HEK293 (cell line): Measurements from ENCODE around the gene MPV17L.

ENCODE experiments used
- CTCF ChIA-PET: fragments of 350-600 bp; formaldehyde crosslinking; extraction: SDS; loops from one replicate; lab custom pipeline; 2021; ENCODE audit warnings: antibody characterized with exemption; lab: Yijun Ruan, JAX
- POLR2A ChIA-PET: fragments of 300-600 bp; formaldehyde crosslinking; extraction: SDS; loops from one replicate; lab custom pipeline; 2020; ENCODE audit warnings: antibody characterized with exemption, inconsistent platforms; lab: Yijun Ruan, JAX
- H3K27ac ChIP-seq: fragments of 200-500 bp; sonication (Bioruptor generic); 2 replicates; pipeline ENCODE4 v1.5.1; 2014; ENCODE audit warnings: low read depth, low read length, control low read depth, inconsistent platforms; ENCODE audit errors: extremely low read depth
- H3K36me3 ChIP-seq, 2 experiments: fragments of 200-500 bp in 1 of 2; sonication (Bioruptor generic) in 1 of 2; 1 replicate in 1 of 2; 2 replicates in 1 of 2; pipeline ENCODE4 v1.5.1; 2014 to 2017; ENCODE audit warnings: inconsistent platforms in 2 of 2, low read length in 2 of 2; ENCODE audit not compliant: control insufficient read depth in 2 of 2, insufficient read depth in 1 of 2
- H3K4me1 ChIP-seq: fragments of 200-500 bp; sonication (Bioruptor generic); 2 replicates; pipeline ENCODE4 v1.5.1; 2014; ENCODE audit warnings: mild to moderate bottlenecking, low read length, inconsistent platforms; ENCODE audit not compliant: control insufficient read depth, insufficient read depth
- H3K4me3 ChIP-seq: 2 replicates; pipeline ENCODE4 v1.5.1; 2011; ENCODE audit warnings: low read depth, mild to moderate bottlenecking, control low read depth, low read length, moderate library complexity
- H3K9me3 ChIP-seq: fragments of 200-500 bp; sonication (Bioruptor generic); 2 replicates; pipeline ENCODE4 v1.5.1; 2014; ENCODE audit warnings: low read depth, low read length, inconsistent platforms; ENCODE audit not compliant: control insufficient read depth, insufficient read depth
- INSM2 ChIP-seq: fragments of 450-650 bp; formaldehyde crosslinking; IDR thresholded peaks from 2 replicates; pipeline ENCODE4 v1.5.1; 2016; ENCODE audit warnings: missing biosample characterization, missing genetic modification characterization
- KLF8 ChIP-seq: fragments of 450-650 bp; formaldehyde crosslinking; IDR thresholded peaks from 2 replicates; pipeline ENCODE4 v1.5.1; 2016; ENCODE audit warnings: missing biosample characterization, missing genetic modification characterization
- OSR2 ChIP-seq: fragments of 450-650 bp; formaldehyde crosslinking; IDR thresholded peaks from 2 replicates; pipeline ENCODE4 v1.5.1; 2016; ENCODE audit warnings: missing biosample characterization, missing genetic modification characterization
- ZBTB26 ChIP-seq: fragments of 450-650 bp; formaldehyde crosslinking; optimal IDR thresholded peaks from 2 replicates; pipeline ENCODE3; 2016; ENCODE audit warnings: missing biosample characterization, mild to moderate bottlenecking, missing genetic modification characterization
- ZBTB48 ChIP-seq: fragments of 450-650 bp; formaldehyde crosslinking; IDR thresholded peaks from 2 replicates; pipeline ENCODE4 v1.5.1; 2016; ENCODE audit warnings: missing biosample characterization, missing genetic modification characterization
- ZFP69B ChIP-seq: fragments of 450-650 bp; formaldehyde crosslinking; IDR thresholded peaks from 2 replicates; pipeline ENCODE4 v1.5.1; 2016; ENCODE audit warnings: missing biosample characterization, missing genetic modification characterization
- ZNF148 ChIP-seq: fragments of 450-650 bp; formaldehyde crosslinking; IDR thresholded peaks from 2 replicates; pipeline ENCODE4 v1.5.0; 2017; ENCODE audit warnings: missing biosample characterization, missing genetic modification characterization, borderline replicate concordance
- ZNF24 ChIP-seq: fragments of 450-650 bp; formaldehyde crosslinking; IDR thresholded peaks from 2 replicates; pipeline ENCODE4 v1.5.1; 2016; ENCODE audit warnings: missing biosample characterization, missing genetic modification characterization
- ZNF302 ChIP-seq: fragments of 450-650 bp; formaldehyde crosslinking; IDR thresholded peaks from 2 replicates; pipeline ENCODE4 v1.5.1; 2016; ENCODE audit warnings: missing biosample characterization, missing genetic modification characterization, low read depth
- ZNF324 ChIP-seq: fragments of 450-650 bp; formaldehyde crosslinking; IDR thresholded peaks from 2 replicates; pipeline ENCODE4 v1.5.1; 2016; ENCODE audit warnings: missing biosample characterization, missing genetic modification characterization
- ZNF362 ChIP-seq: fragments of 450-650 bp; formaldehyde crosslinking; IDR thresholded peaks from 2 replicates; pipeline ENCODE4 v1.5.1; 2016; ENCODE audit warnings: missing biosample characterization, missing genetic modification characterization
- ZNF473 ChIP-seq: fragments of 450-650 bp; formaldehyde crosslinking; IDR thresholded peaks from 2 replicates; pipeline ENCODE4 v1.5.1; 2017; ENCODE audit warnings: missing biosample characterization, missing genetic modification characterization
- ZNF518A ChIP-seq: fragments of 450-650 bp; formaldehyde crosslinking; conservative IDR thresholded peaks from 2 replicates; pipeline ENCODE4 v1.5.1; 2016; ENCODE audit warnings: low read depth, missing biosample characterization, missing genetic modification characterization
- ZNF571 ChIP-seq: fragments of 450-650 bp; formaldehyde crosslinking; IDR thresholded peaks from 2 replicates; pipeline ENCODE4 v1.5.0; 2017; ENCODE audit warnings: missing biosample characterization, missing genetic modification characterization
- ZNF600 ChIP-seq: fragments of 450-650 bp; formaldehyde crosslinking; IDR thresholded peaks from 2 replicates; pipeline ENCODE4 v1.5.1; 2016; ENCODE audit warnings: missing biosample characterization, missing genetic modification characterization
- ZNF629 ChIP-seq: fragments of 450-650 bp; formaldehyde crosslinking; IDR thresholded peaks from 2 replicates; pipeline ENCODE4 v1.5.1; 2017; ENCODE audit warnings: missing biosample characterization, missing genetic modification characterization
- ZNF660 ChIP-seq: fragments of 450-650 bp; IDR thresholded peaks from 2 replicates; pipeline ENCODE4 v1.5.1; 2018; ENCODE audit warnings: missing biosample characterization, mild to moderate bottlenecking, missing genetic modification characterization

Gene MPV17L

GRCh38 chr16:15450624-15451023 lies 55.1 kb downstream of the MPV17L start:
- TF ChIP-seq ZNF148 (tag by site-specific recombination) = no peak
- TF ChIP-seq ZNF571 (tag by site-specific recombination) = no peak
- TF ChIP-seq KLF8 = no peak
- no peak for TF ChIP-seq ZNF473 (tag by site-specific recombination)
- TF ChIP-seq ZNF660 (tag by site-specific recombination) = no peak
- no peak for TF ChIP-seq ZFP69B (tag by site-specific recombination)
- TF ChIP-seq ZNF600 (tag by site-specific recombination) = no peak
- TF ChIP-seq ZNF302 (tag by site-specific recombination) = no peak
- TF ChIP-seq INSM2 = no peak
- no peak for TF ChIP-seq ZBTB26
- TF ChIP-seq ZBTB48 (tag by site-specific recombination) = no peak
- no peak for TF ChIP-seq ZNF518A (tag by site-specific recombination)
- no peak for TF ChIP-seq ZNF629
- TF ChIP-seq ZNF362 (tag by site-specific recombination) = no peak
- no peak for TF ChIP-seq OSR2
- no peak for TF ChIP-seq ZNF24
- no peak for TF ChIP-seq ZNF324 (tag by site-specific recombination)
- Histone ChIP-seq H3K4me3 (no peak overlapping the region), H3K4me1 (no peaks in the 10 kb centered on the region), H3K36me3 (no peaks in the 10 kb centered on the region), H3K9me3 (no peaks in the 10 kb centered on the region), H3K27ac (no peak overlapping the region)
- ChIA-PET POLR2A (interaction anchor here (0.6 to 1.2 kb wide), 2 partner anchors 98 to 192 kb away, joined by 3 to 6 read pairs; partner anchors contain the start of gene MARF1), CTCF (no interaction called here)
